ENCODE measurements around the gene NELFE. TPM values are rescaled to one million over a fixed set of nuclear protein-coding genes. Genes with fewer than 3 reads are reported as not detected.

Gene NELFE
- total RNA-seq, 1 donor from 2014 or later: 71.8 TPM

DNA sequence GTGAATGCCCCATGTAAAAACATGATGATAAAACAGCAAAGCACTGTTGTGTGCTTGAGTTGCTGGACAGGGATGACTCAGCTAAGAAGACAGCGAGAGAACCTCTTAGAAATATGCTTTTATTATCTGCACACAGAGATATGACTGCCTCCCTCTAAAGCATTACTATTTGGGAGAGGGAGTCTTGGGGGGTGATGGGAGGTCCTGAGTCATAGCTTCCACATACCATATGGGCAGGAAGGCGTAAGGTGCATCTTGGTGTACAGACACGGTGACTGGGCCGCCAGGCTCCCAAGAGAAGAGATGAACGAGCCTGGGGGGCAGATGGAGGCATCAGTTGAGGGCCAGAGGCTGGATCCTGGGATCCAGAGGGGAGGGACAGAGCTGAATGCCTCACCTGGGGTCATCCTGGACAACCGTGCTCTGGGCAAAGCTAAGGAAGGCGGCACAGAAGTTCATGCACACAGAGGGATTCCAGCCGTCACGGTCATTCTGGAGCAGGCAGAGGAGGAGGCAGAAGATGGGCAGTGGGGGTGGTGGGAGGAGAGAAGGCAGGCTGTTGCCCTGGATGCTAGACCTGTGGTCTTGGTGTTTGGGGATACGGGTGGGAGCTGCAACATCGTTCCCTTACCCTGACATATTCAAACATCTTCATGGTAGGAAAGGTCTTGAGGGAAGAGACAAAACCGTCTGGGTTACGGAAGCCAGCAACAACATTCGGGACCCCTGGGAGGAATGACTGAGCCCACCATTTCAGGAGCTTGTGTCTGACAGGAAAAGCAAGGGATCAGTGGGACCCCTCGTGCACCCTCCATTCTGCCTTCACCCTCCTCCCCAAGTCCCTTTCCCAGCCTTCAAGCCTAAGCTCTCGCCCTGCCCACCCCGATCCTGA is 11.2 kb upstream of the NELFE start:
- H3K4me3 Mint-ChIP-seq (ENCODE audit: low read depth): peak overlapping the region; percentile 61
- no peak for DNase-seq (ENCODE audit: low spot score, unreplicated experiment)
- peak overlapping the region; percentile 77 for H3K27ac Mint-ChIP-seq
- peaks cover 12% of the 10 kb centered on the region for H3K4me1 Mint-ChIP-seq (ENCODE audit: low read depth)
- H3K9me3 Mint-ChIP-seq (ENCODE audit: low read depth): no peaks in the 10 kb centered on the region
- TF ChIP-seq, protein P1, sequence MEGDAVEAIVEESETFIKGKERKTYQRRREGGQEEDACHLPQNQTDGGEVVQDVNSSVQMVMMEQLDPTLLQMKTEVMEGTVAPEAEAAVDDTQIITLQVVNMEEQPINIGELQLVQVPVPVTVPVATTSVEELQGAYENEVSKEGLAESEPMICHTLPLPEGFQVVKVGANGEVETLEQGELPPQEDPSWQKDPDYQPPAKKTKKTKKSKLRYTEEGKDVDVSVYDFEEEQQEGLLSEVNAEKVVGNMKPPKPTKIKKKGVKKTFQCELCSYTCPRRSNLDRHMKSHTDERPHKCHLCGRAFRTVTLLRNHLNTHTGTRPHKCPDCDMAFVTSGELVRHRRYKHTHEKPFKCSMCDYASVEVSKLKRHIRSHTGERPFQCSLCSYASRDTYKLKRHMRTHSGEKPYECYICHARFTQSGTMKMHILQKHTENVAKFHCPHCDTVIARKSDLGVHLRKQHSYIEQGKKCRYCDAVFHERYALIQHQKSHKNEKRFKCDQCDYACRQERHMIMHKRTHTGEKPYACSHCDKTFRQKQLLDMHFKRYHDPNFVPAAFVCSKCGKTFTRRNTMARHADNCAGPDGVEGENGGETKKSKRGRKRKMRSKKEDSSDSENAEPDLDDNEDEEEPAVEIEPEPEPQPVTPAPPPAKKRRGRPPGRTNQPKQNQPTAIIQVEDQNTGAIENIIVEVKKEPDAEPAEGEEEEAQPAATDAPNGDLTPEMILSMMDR (IDR thresholded peaks at IDR 0.05; ENCODE audit: unreplicated experiment): no peak
- H3K36me3 Mint-ChIP-seq (ENCODE audit: insufficient read depth): peaks cover 14% of the 10 kb centered on the region
- H3K27me3 Mint-ChIP-seq: no peaks in the 10 kb centered on the region

DNA sequence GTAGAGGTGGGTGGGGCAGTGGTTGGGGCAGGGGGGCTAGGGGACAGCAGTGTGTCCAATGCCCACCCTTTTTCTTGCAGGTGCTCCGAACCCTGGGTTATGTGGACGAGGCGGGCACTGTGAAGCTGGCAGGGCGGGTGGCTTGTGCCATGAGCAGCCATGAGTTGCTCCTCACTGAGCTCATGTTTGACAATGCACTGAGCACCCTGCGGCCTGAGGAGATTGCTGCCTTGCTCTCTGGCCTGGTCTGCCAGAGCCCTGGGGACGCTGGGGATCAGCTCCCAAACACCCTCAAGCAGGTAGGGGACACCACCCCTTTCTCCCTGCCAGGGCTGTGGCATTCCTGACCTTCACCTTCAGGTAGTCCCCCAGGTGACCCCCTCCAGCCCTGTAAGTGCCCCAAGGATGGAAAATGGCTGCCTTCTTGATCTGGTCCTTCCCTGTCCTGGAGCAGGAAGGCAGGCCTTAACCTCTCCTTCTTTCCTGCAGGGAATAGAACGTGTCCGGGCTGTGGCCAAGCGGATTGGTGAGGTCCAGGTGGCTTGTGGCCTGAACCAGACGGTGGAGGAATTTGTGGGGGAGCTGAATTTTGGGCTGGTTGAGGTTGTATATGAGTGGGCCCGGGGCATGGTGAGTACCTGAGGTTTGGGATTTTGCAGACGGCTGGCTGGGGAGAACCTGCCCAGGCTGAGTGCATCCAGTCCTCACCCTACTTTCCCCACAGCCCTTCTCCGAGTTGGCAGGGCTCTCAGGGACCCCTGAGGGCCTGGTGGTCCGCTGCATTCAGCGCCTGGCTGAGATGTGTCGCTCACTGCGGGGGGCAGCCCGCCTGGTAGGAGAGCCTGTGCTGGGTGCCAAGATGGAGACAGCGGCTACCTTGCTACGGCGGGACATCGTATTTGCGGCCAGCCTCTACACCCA is 10.3 kb upstream of the NELFE start:
- no peak overlapping the region for H3K4me3 Mint-ChIP-seq (ENCODE audit: low read depth)
- no peaks in the 10 kb centered on the region for H3K9me3 Mint-ChIP-seq (ENCODE audit: low read depth)
- H3K36me3 Mint-ChIP-seq (ENCODE audit: insufficient read depth): peaks cover 9% of the 10 kb centered on the region
- no peak for DNase-seq (ENCODE audit: low spot score, unreplicated experiment)
- peak overlapping the region; percentile 77 for H3K27ac Mint-ChIP-seq
- TF ChIP-seq, protein P1 (IDR thresholded peaks at IDR 0.05; ENCODE audit: unreplicated experiment): no peak
- peaks cover 12% of the 10 kb centered on the region for H3K4me1 Mint-ChIP-seq (ENCODE audit: low read depth)
- H3K27me3 Mint-ChIP-seq: no peaks in the 10 kb centered on the region

DNA sequence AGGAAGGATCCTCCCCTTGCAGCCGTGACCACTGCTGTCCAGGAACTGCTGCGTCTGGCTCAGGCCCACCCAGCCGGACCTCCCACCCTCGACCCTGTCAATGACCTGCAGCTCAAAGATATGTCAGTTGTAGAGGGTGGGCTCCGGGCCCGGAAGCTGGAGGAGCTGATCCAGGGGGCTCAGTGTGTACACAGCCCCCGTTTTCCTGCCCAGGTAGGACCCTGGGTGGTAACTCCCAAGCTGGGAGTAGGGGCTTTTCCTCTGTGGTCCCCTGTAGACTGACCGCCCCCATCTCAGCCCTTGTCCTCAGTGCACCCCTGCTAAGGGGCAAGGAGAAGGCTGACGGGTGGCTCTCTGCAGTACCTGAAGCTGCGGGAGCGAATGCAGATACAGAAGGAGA is 9.6 kb upstream of the NELFE start:
- Mint-ChIP-seq H3K4me3 (ENCODE audit: low read depth) (no peak overlapping the region), H3K36me3 (ENCODE audit: insufficient read depth) (peaks cover 12% of the 10 kb centered on the region), H3K27ac (no peak overlapping the region), H3K4me1 (ENCODE audit: low read depth) (peaks cover 11% of the 10 kb centered on the region), H3K27me3 (no peaks in the 10 kb centered on the region), H3K9me3 (ENCODE audit: low read depth) (no peaks in the 10 kb centered on the region)
- no peak for DNase-seq (ENCODE audit: low spot score, unreplicated experiment)
- TF ChIP-seq, protein P1 (IDR thresholded peaks at IDR 0.05; ENCODE audit: unreplicated experiment): no peak

DNA sequence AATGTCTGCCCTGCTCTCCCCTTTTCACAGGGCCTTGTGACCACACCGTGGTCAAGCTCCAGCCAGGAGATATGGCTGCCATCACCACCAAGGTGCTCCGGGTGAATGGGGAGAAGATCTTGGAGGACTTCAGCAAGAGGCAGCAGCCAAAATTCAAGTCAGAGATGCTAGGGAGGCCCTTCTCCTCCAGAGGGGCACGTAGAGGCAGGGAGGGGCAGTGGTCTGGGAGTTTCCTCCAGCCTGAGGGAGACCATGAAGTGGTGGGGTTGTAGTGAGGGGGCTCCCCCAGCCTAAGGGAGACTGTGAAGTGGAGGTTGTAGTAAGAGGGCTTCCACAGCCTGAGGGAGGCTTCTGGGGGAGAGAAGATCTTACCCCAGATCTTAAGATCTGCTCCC is 9.2 kb upstream of the NELFE start:
- Mint-ChIP-seq H3K4me3 (ENCODE audit: low read depth) (no peak overlapping the region), H3K4me1 (ENCODE audit: low read depth) (peaks cover 7% of the 10 kb centered on the region), H3K27ac (no peak overlapping the region), H3K9me3 (ENCODE audit: low read depth) (no peaks in the 10 kb centered on the region), H3K27me3 (no peaks in the 10 kb centered on the region), H3K36me3 (ENCODE audit: insufficient read depth) (peaks cover 11% of the 10 kb centered on the region)
- no peak for DNase-seq (ENCODE audit: low spot score, unreplicated experiment)
- TF ChIP-seq, protein P1 (IDR thresholded peaks at IDR 0.05; ENCODE audit: unreplicated experiment): no peak
